ENCODE results near the gene WFDC8. TPM values are rescaled to one million over a fixed set of nuclear protein-coding genes. Genes with fewer than 3 reads are reported as not detected.

Gene WFDC8
- total RNA-seq, 1 donor from 2014 or later, result not detected

- Histone ChIP-seq H3K36me3 (ENCODE audit: control insufficient read depth, insufficient read depth, low read length) (no peaks in the 10 kb centered on the region), H3K4me3 (ENCODE audit: low read depth, low read length) (no peak overlapping the region), H3K27me3 (ENCODE audit: control insufficient read depth, insufficient read depth, low read length) (peaks cover 6% of the 10 kb centered on the region)
- DNase-seq (ENCODE audit: low read depth) (peak; percentile 42), FAIRE-seq (no peak)
- TF ChIP-seq CTCF (IDR thresholded peaks at IDR 0.05; ENCODE audit: insufficient read depth, low read length, severe bottlenecking), result peak; percentile 36
Measured at GRCh38 chr20:45545754-45546453, 33.2 kb downstream of the WFDC8 start.

- H3K36me3 ChIP-seq (ENCODE audit: control insufficient read depth, insufficient read depth, low read length), result no peaks in the 10 kb centered on the region
- DNase-seq (ENCODE audit: low read depth), result no peak
- FAIRE-seq, result peak; percentile 43
- TF ChIP-seq CTCF (IDR thresholded peaks at IDR 0.05; ENCODE audit: insufficient read depth, low read length, severe bottlenecking), result no peak
- H3K4me3 ChIP-seq (ENCODE audit: low read depth, low read length), result no peak overlapping the region
- peaks cover 6% of the 10 kb centered on the region for H3K27me3 ChIP-seq (ENCODE audit: control insufficient read depth, insufficient read depth, low read length)
Measured at GRCh38 chr20:45545351-45545750, 33.7 kb downstream of the WFDC8 start.

GRCh38 chr20:45539382-45539781, 39.7 kb downstream of the WFDC8 start, which contains the start of gene WFDC6:
TSS of gene WFDC6 (minus strand) at chr20:45539482. CDS start at chr20:45539407, 75 bp downstream.
- peaks cover 13% of the 10 kb centered on the region for H3K27me3 ChIP-seq (ENCODE audit: control insufficient read depth, insufficient read depth, low read length)
- TF ChIP-seq CTCF (IDR thresholded peaks at IDR 0.05; ENCODE audit: insufficient read depth, low read length, severe bottlenecking), result no peak
- no peaks in the 10 kb centered on the region for H3K36me3 ChIP-seq (ENCODE audit: control insufficient read depth, insufficient read depth, low read length)
- DNase-seq (ENCODE audit: low read depth), result no peak
- no peak for FAIRE-seq
- no peak within 1 kb of the TSS for H3K4me3 ChIP-seq (ENCODE audit: low read depth, low read length)

- peak; percentile 89 for DNase-seq (ENCODE audit: low read depth)
- Histone ChIP-seq H3K4me3 (ENCODE audit: low read depth, low read length) (no peak overlapping the region), H3K27me3 (ENCODE audit: control insufficient read depth, insufficient read depth, low read length) (peaks cover 13% of the 10 kb centered on the region), H3K36me3 (ENCODE audit: control insufficient read depth, insufficient read depth, low read length) (no peaks in the 10 kb centered on the region)
- peak; percentile 18 for TF ChIP-seq CTCF (IDR thresholded peaks at IDR 0.05; ENCODE audit: insufficient read depth, low read length, severe bottlenecking)
- peak; percentile 66 for FAIRE-seq
Measured at GRCh38 chr20:45538209-45538799, 40.8 kb downstream of the WFDC8 start.

GRCh38 chr20:45527294-45527693, 51.8 kb downstream of the WFDC8 start:
- Histone ChIP-seq H3K4me3 (ENCODE audit: low read depth, low read length) (no peak overlapping the region), H3K36me3 (ENCODE audit: control insufficient read depth, insufficient read depth, low read length) (no peaks in the 10 kb centered on the region), H3K27me3 (ENCODE audit: control insufficient read depth, insufficient read depth, low read length) (peaks cover 4% of the 10 kb centered on the region)
- no peak for TF ChIP-seq CTCF (IDR thresholded peaks at IDR 0.05; ENCODE audit: insufficient read depth, low read length, severe bottlenecking)
- no peak for DNase-seq (ENCODE audit: low read depth)
- FAIRE-seq, result no peak
